HEK293T (cell line): Measurements from ENCODE around the gene CHAMP1.

Source experiments
- CTCF ChIA-PET: fragments of 350-600 bp; formaldehyde crosslinking; extraction: SDS; loops from one replicate; lab custom pipeline; 2021; ENCODE audit warnings: antibody characterized with exemption, inconsistent platforms; lab: Yijun Ruan, JAX
- POLR2A ChIA-PET: fragments of 350-600 bp; formaldehyde crosslinking; extraction: SDS; loops from one replicate; lab custom pipeline; 2020; ENCODE audit warnings: antibody characterized with exemption, inconsistent platforms; lab: Yijun Ruan, JAX
- DNase-seq: peaks from one replicate; pipeline ENCODE4 v3.0.0; 2012; ENCODE audit warnings: mixed read lengths; ENCODE audit errors: extremely low spot score
- ARNT ChIP-seq: fragments of 450-650 bp; IDR thresholded peaks from 2 replicates; pipeline ENCODE4 v1.6.1; 2017; ENCODE audit warnings: mild to moderate bottlenecking
- BHLHE40 ChIP-seq: fragments of 450-650 bp; IDR thresholded peaks from 2 replicates; pipeline ENCODE4 v1.6.1; 2016; ENCODE audit warnings: mild to moderate bottlenecking, moderate library complexity, borderline replicate concordance
- CTBP1 ChIP-seq: fragments of 450-650 bp; IDR thresholded peaks from 2 replicates; pipeline ENCODE4 v1.6.1; 2016; ENCODE audit warnings: borderline replicate concordance
- ELF4 ChIP-seq: fragments of 450-650 bp; IDR thresholded peaks from 2 replicates; pipeline ENCODE4 v1.6.1; 2017; ENCODE audit warnings: antibody characterized with exemption
- FOXA1 ChIP-seq: fragments of 450-650 bp; IDR thresholded peaks from 2 replicates; pipeline ENCODE4 v1.6.1; 2016; ENCODE audit warnings: mild to moderate bottlenecking
- FOXK2 ChIP-seq: fragments of 450-650 bp; IDR thresholded peaks from 2 replicates; pipeline ENCODE4 v1.6.1; 2016; ENCODE audit warnings: mild to moderate bottlenecking
- FOXM1 ChIP-seq: fragments of 450-650 bp; IDR thresholded peaks from 2 replicates; pipeline ENCODE4 v1.6.1; 2017; ENCODE audit warnings: mild to moderate bottlenecking, borderline replicate concordance
- HDGF ChIP-seq: fragments of 450-650 bp; IDR thresholded peaks from 2 replicates; pipeline ENCODE4 v1.6.1; 2017; ENCODE audit warnings: antibody characterized with exemption, borderline replicate concordance
- L3MBTL2 ChIP-seq: fragments of 450-650 bp; conservative IDR thresholded peaks from 2 replicates; pipeline ENCODE4 v1.6.1; 2016; ENCODE audit warnings: mild to moderate bottlenecking
- LEF1 ChIP-seq: fragments of 450-650 bp; IDR thresholded peaks from 2 replicates; pipeline ENCODE4 v1.6.1; 2017; ENCODE audit warnings: mild to moderate bottlenecking, borderline replicate concordance
- NFRKB ChIP-seq: fragments of 450-650 bp; IDR thresholded peaks from 2 replicates; pipeline ENCODE4 v1.6.1; 2016; ENCODE audit warnings: mild to moderate bottlenecking, moderate library complexity
- SP1 ChIP-seq: fragments of 450-650 bp; IDR thresholded peaks from 2 replicates; pipeline ENCODE4 v1.6.1; 2017
- SUZ12 ChIP-seq: fragments of 450-650 bp; IDR thresholded peaks from 2 replicates; pipeline ENCODE4 v1.6.1; 2016; ENCODE audit warnings: mild to moderate bottlenecking
- TARDBP ChIP-seq: fragments of 450-650 bp; IDR thresholded peaks from 2 replicates; pipeline ENCODE4 v1.6.1; 2016
- ZNF384 ChIP-seq: fragments of 450-650 bp; IDR thresholded peaks from 2 replicates; pipeline ENCODE4 v1.6.1; 2016
- TF ChIP-seq, protein P1 (sequence below): fragments of 450-650 bp; IDR thresholded peaks from 2 replicates; pipeline ENCODE4 v1.6.1; 2016

Gene CHAMP1

DNA sequence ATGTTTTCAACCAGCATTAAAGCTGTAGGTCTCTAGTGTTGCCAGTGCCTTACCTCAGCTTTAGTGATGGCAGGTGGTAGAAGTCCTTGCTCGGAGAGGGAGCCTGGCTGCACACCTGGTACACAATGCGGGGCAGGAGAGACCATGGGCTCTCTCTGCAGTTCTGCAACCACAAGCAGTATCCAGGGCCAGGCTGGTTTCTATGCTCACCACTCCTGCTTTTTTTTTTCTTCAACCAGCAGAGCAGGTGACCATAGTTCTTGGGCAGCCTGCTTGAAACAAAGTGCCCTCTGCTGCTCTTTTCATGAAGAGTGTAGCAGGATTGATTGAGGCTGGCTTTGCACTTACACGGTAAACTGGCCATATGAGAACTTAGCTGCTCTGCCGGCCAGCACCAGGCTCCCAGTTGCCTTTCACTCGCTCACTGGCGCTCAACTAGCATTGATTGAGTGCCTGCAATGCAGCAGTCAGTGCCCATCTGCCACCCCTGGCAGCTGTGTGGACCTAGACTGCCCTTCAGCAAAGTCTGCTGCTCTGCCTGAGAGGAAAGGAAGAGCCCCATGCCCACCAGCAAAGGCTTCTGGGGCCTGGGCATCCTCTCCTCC is 4.4 kb upstream of the CHAMP1 start:
- CTCF ChIA-PET: no interaction called here
- TF ChIP-seq FOXA1 (no peak), TARDBP (no peak), FOXM1 (no peak), ZNF384 (no peak), ARNT (no peak), L3MBTL2 (no peak), FOXK2 (no peak), SP1 (no peak), BHLHE40 (no peak), NFRKB (no peak)
- TF ChIP-seq, protein P1, sequence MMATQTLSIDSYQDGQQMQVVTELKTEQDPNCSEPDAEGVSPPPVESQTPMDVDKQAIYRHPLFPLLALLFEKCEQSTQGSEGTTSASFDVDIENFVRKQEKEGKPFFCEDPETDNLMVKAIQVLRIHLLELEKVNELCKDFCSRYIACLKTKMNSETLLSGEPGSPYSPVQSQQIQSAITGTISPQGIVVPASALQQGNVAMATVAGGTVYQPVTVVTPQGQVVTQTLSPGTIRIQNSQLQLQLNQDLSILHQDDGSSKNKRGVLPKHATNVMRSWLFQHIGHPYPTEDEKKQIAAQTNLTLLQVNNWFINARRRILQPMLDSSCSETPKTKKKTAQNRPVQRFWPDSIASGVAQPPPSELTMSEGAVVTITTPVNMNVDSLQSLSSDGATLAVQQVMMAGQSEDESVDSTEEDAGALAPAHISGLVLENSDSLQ: no peak
- DNase-seq: no peak
- POLR2A ChIA-PET: interaction anchor here (1.1 to 1.4 kb wide), 2 partner anchors 28 to 30 kb away, joined by 3 to 4 read pairs; partner anchors contain the start of gene UPF3A

DNA sequence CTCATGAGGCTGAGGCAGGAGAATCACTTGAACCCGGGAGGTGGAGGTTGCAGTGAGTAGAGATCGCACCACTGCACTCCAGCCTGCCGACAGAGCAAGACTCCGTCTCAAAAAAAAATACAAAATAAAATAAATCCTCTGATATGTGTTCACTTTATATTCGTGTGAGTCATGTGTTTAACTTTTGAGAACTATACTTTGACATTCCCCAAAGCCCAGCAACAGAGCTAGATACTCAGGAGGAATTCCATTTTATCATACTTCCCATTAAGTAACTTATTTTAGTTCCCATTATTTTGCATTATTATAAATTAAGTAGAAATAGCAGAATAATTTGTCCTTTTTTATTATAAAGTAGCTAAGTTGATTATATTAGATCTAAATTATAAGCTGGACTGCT is 3.3 kb upstream of the CHAMP1 start:
- no peak for TF ChIP-seq CTBP1
- ChIA-PET POLR2A (interaction anchor here (0.6 kb wide), 1 partner anchor 30 kb away, joined by 4 read pairs; the partner anchor contains the start of gene UPF3A), CTCF (no interaction called here)
- no peak for DNase-seq

DNA sequence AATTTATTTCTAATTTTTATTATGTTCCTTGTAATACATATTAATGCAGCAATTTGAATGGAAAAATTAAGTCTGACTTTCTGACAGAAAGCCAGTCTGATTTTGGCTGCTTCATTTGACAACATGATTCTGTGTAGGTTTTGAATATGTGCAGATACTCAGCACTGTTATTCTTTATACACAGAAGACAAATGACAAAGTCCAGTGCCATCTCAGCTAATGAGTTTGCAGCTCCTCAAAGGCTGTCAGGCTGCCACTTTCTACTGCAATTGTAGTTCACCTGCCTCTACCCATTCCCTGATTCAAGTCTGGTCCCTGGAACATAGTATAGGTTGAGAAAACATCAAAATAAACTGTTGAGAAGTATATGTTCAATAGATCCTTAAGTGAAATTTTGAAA is 2.9 kb upstream of the CHAMP1 start:
- no peak for DNase-seq
- POLR2A ChIA-PET: interaction anchor here (0.6 kb wide), 1 partner anchor 30 kb away, joined by 4 read pairs; the partner anchor contains the start of gene UPF3A
- CTCF ChIA-PET: no interaction called here
- TF ChIP-seq FOXK2: no peak
- no peak for TF ChIP-seq CTBP1
- TF ChIP-seq LEF1: no peak
- TF ChIP-seq FOXA1: no peak
- TF ChIP-seq NFRKB: no peak
- TF ChIP-seq FOXM1: no peak
- no peak for TF ChIP-seq HDGF
- TF ChIP-seq SP1: no peak
- TF ChIP-seq, protein P1: no peak
- TF ChIP-seq ZNF384: no peak
- no peak for TF ChIP-seq ELF4
- no peak for TF ChIP-seq TARDBP
- TF ChIP-seq L3MBTL2: no peak
- no peak for TF ChIP-seq ARNT
- no peak for TF ChIP-seq SUZ12
- TF ChIP-seq BHLHE40: no peak

DNA sequence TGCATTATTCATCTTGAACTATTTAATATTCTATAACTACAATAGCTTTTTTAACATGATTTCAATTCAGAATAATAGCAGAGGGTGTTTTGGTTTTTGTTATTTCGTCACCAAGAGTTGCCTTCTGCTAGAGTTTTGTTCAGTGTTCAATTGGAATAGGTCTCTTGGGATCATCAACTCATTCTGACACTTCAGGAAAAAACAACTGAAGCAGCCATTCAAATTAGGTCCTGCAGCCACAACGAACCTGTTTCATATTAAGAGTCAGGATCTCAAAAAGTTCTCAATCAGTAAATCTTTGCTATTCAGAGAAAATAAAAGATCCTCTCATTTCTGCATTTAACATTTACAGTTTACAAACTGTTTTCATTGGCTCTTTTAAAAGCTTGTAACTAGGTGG is 2.4 kb upstream of the CHAMP1 start:
- CTCF ChIA-PET: no interaction called here

DNA sequence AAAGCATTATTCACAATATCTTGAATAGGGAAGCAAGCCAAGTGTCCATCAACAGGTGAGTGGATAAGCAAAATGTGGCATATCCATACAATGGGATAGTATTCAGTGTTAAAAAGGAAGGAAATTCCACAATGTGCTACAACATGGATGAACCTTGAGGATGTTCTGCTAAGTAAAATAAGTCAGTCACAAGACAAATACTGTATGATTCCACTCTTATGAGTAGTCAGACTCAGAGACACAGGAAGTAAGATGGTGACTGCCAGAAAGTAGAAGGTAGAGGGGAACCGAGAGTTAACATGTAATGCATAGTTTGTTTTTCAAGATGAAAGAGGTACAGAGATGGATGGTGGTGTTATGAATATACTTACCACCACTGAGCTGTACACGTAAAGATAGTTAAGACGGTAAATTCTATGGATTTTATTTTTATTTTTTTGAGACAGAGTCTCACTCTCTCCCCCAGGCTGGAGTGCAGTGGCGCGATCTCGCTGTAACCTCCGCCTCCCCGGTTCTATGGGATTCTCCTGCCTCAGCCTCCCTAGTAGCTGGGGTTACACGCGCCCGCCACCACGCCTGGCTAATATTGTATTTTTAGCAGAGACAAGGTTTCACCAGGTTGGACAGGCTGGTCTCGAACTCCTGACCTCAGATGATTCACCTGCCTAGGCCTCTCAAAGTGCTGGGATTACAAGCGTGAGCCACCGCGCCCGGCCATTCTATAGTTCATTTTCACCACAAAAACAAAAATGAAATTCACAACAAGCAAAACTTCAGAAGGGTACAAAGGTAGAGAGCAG is 1.0 kb upstream of the CHAMP1 start:
- ChIA-PET POLR2A (no interaction called here), CTCF (no interaction called here)
- DNase-seq: no peak

More for the DNA sequence above, 2.4 kb upstream of the CHAMP1 start:
- DNase-seq: no peak
- POLR2A ChIA-PET: no interaction called here
- TF ChIP-seq SP1: no peak
- no peak for TF ChIP-seq SUZ12
- TF ChIP-seq TARDBP: no peak
- no peak for TF ChIP-seq FOXM1
- no peak for TF ChIP-seq ZNF384
- TF ChIP-seq, protein P1: no peak
- TF ChIP-seq NFRKB: no peak
- no peak for TF ChIP-seq CTBP1
- TF ChIP-seq FOXA1: no peak
- no peak for TF ChIP-seq FOXK2
- no peak for TF ChIP-seq ELF4
- no peak for TF ChIP-seq HDGF
- no peak for TF ChIP-seq BHLHE40
- TF ChIP-seq LEF1: no peak
- no peak for TF ChIP-seq ARNT
- no peak for TF ChIP-seq L3MBTL2

More for the DNA sequence above, 1.0 kb upstream of the CHAMP1 start:
- no peak for TF ChIP-seq HDGF
- no peak for TF ChIP-seq L3MBTL2
- no peak for TF ChIP-seq FOXM1
- no peak for TF ChIP-seq ZNF384
- TF ChIP-seq NFRKB: no peak
- no peak for TF ChIP-seq ARNT
- no peak for TF ChIP-seq BHLHE40
- no peak for TF ChIP-seq LEF1
- no peak for TF ChIP-seq SUZ12
- no peak for TF ChIP-seq FOXA1
- TF ChIP-seq FOXK2: no peak
- TF ChIP-seq ELF4: no peak
- no peak for TF ChIP-seq CTBP1
- TF ChIP-seq, protein P1: no peak
- no peak for TF ChIP-seq TARDBP
- TF ChIP-seq SP1: no peak
